HEK293 (cell line): ENCODE data around the gene PABPN1L.

Experiments used
- CTCF ChIA-PET: fragments of 350-600 bp; formaldehyde crosslinking; extraction: SDS; loops from one replicate; lab custom pipeline; 2021; ENCODE audit warnings: antibody characterized with exemption; lab: Yijun Ruan, JAX
- POLR2A ChIA-PET: fragments of 300-600 bp; formaldehyde crosslinking; extraction: SDS; loops from one replicate; lab custom pipeline; 2020; ENCODE audit warnings: antibody characterized with exemption, inconsistent platforms; lab: Yijun Ruan, JAX
- H3K27ac ChIP-seq: fragments of 200-500 bp; sonication (Bioruptor generic); 2 replicates; pipeline ENCODE4 v1.5.1; 2014; ENCODE audit warnings: low read depth, low read length, control low read depth, inconsistent platforms; ENCODE audit errors: extremely low read depth
- H3K36me3 ChIP-seq, 2 experiments: fragments of 200-500 bp in 1 of 2; sonication (Bioruptor generic) in 1 of 2; 1 replicate in 1 of 2; 2 replicates in 1 of 2; pipeline ENCODE4 v1.5.1; 2014 to 2017; ENCODE audit warnings: inconsistent platforms in 2 of 2, low read length in 2 of 2; ENCODE audit not compliant: control insufficient read depth in 2 of 2, insufficient read depth in 1 of 2
- H3K4me1 ChIP-seq: fragments of 200-500 bp; sonication (Bioruptor generic); 2 replicates; pipeline ENCODE4 v1.5.1; 2014; ENCODE audit warnings: mild to moderate bottlenecking, low read length, inconsistent platforms; ENCODE audit not compliant: control insufficient read depth, insufficient read depth
- H3K4me3 ChIP-seq: 2 replicates; pipeline ENCODE4 v1.5.1; 2011; ENCODE audit warnings: low read depth, mild to moderate bottlenecking, control low read depth, low read length, moderate library complexity
- H3K9me3 ChIP-seq: fragments of 200-500 bp; sonication (Bioruptor generic); 2 replicates; pipeline ENCODE4 v1.5.1; 2014; ENCODE audit warnings: low read depth, low read length, inconsistent platforms; ENCODE audit not compliant: control insufficient read depth, insufficient read depth
- REPIN1 ChIP-seq: fragments of 450-650 bp; formaldehyde crosslinking; IDR thresholded peaks from 2 replicates; pipeline ENCODE4 v1.5.1; 2017; ENCODE audit warnings: missing biosample characterization, missing genetic modification characterization, low read depth
- SETDB1 ChIP-seq: IDR thresholded peaks from one replicate; pipeline ENCODE4 v1.6.1; 2017; ENCODE audit warnings: mild to moderate bottlenecking, low read length, moderate library complexity, mixed read lengths; ENCODE audit not compliant: insufficient read length
- SP3 ChIP-seq: fragments of 450-650 bp; formaldehyde crosslinking; IDR thresholded peaks from 2 replicates; pipeline ENCODE4 v1.5.1; 2016; ENCODE audit warnings: missing biosample characterization, missing genetic modification characterization
- SP7 ChIP-seq: fragments of 450-650 bp; formaldehyde crosslinking; IDR thresholded peaks from 2 replicates; pipeline ENCODE4 v1.5.1; 2016; ENCODE audit warnings: missing biosample characterization, missing genetic modification characterization
- ZBTB49 ChIP-seq: fragments of 450-650 bp; formaldehyde crosslinking; IDR thresholded peaks from 2 replicates; pipeline ENCODE4 v1.5.1; 2016; ENCODE audit warnings: missing biosample characterization, missing genetic modification characterization, low read depth
- ZNF10 ChIP-seq: fragments of 450-650 bp; formaldehyde crosslinking; IDR thresholded peaks from 2 replicates; pipeline ENCODE4 v1.5.1; 2017; ENCODE audit warnings: missing biosample characterization, missing genetic modification characterization
- ZNF114 ChIP-seq: fragments of 450-650 bp; formaldehyde crosslinking; IDR thresholded peaks from 2 replicates; pipeline ENCODE4 v1.5.0; 2017; ENCODE audit warnings: missing biosample characterization, missing genetic modification characterization
- ZNF24 ChIP-seq: fragments of 450-650 bp; formaldehyde crosslinking; IDR thresholded peaks from 2 replicates; pipeline ENCODE4 v1.5.1; 2016; ENCODE audit warnings: missing biosample characterization, missing genetic modification characterization
- ZNF366 ChIP-seq: fragments of 450-650 bp; formaldehyde crosslinking; conservative IDR thresholded peaks from 2 replicates; pipeline ENCODE4 v1.5.1; 2016; ENCODE audit warnings: missing biosample characterization, missing genetic modification characterization
- ZNF398 ChIP-seq: fragments of 450-650 bp; formaldehyde crosslinking; IDR thresholded peaks from 2 replicates; pipeline ENCODE4 v1.5.1; 2017; ENCODE audit warnings: missing biosample characterization, missing genetic modification characterization
- ZNF626 ChIP-seq: fragments of 450-650 bp; sonication (Bioruptor Pico); formaldehyde crosslinking; IDR thresholded peaks from 2 replicates; pipeline ENCODE4 v1.5.1; 2018; ENCODE audit warnings: missing biosample characterization, missing genetic modification characterization, inconsistent platforms
- ZNF654 ChIP-seq: fragments of 450-650 bp; formaldehyde crosslinking; IDR thresholded peaks from 2 replicates; pipeline ENCODE4 v1.5.1; 2016; ENCODE audit warnings: low read depth, missing biosample characterization, missing genetic modification characterization
- ZNF664 ChIP-seq: fragments of 450-650 bp; formaldehyde crosslinking; IDR thresholded peaks from 2 replicates; pipeline ENCODE4 v1.5.1; 2016; ENCODE audit warnings: missing biosample characterization, missing genetic modification characterization
- ZNF792 ChIP-seq: fragments of 450-650 bp; formaldehyde crosslinking; IDR thresholded peaks from 2 replicates; pipeline ENCODE4 v1.5.1; 2016; ENCODE audit warnings: missing biosample characterization, missing genetic modification characterization
- ZSCAN23 ChIP-seq: fragments of 450-650 bp; formaldehyde crosslinking; IDR thresholded peaks from 2 replicates; pipeline ENCODE4 v1.5.1; 2016; ENCODE audit warnings: missing biosample characterization, missing genetic modification characterization
- TF ChIP-seq, protein P1 (sequence below): fragments of 450-650 bp; formaldehyde crosslinking; IDR thresholded peaks from 2 replicates; pipeline ENCODE4 v1.5.1; 2017; ENCODE audit warnings: missing biosample characterization, missing genetic modification characterization

PABPN1L gene

GRCh38 chr16:88841521-88842307 is 24.7 kb downstream of the PABPN1L start:
- TF ChIP-seq ZNF664 (tag by site-specific recombination) (no peak), ZNF24 (tag by site-specific recombination) (no peak), ZNF654 (tag by site-specific recombination) (no peak), ZBTB49 (no peak), ZNF626 (tag by site-specific recombination) (no peak), REPIN1 (tag by site-specific recombination) (no peak), ZNF114 (tag by site-specific recombination) (no peak), ZSCAN23 (tag by site-specific recombination) (no peak), ZNF398 (no peak), ZNF792 (tag by site-specific recombination) (no peak), ZNF366 (tag by site-specific recombination) (no peak), ZNF10 (tag by site-specific recombination) (no peak), SETDB1 (no peak), SP3 (tag by site-specific recombination) (no peak), SP7 (no peak)
- ChIA-PET CTCF (no interaction called here), POLR2A (no interaction called here)
- Histone ChIP-seq H3K4me1 (no peaks in the 10 kb centered on the region), H3K9me3 (no peaks in the 10 kb centered on the region), H3K27ac (no peak overlapping the region), H3K4me3 (no peak overlapping the region), H3K36me3 (peaks cover 0 to 13% of the 10 kb centered on the region in 2 experiments; a peak in 1 of 3 replicates)

GRCh38 chr16:88840600-88841215 is 25.8 kb downstream of the PABPN1L start:
- ChIA-PET CTCF (interaction anchor here (0.7 kb wide), 1 partner anchor 35 kb away, joined by 3 read pairs; no protein-coding TSS in a partner anchor), POLR2A (no interaction called here)
- H3K9me3 ChIP-seq = no peaks in the 10 kb centered on the region
- H3K4me3 ChIP-seq = no peak overlapping the region
- TF ChIP-seq, protein P1, sequence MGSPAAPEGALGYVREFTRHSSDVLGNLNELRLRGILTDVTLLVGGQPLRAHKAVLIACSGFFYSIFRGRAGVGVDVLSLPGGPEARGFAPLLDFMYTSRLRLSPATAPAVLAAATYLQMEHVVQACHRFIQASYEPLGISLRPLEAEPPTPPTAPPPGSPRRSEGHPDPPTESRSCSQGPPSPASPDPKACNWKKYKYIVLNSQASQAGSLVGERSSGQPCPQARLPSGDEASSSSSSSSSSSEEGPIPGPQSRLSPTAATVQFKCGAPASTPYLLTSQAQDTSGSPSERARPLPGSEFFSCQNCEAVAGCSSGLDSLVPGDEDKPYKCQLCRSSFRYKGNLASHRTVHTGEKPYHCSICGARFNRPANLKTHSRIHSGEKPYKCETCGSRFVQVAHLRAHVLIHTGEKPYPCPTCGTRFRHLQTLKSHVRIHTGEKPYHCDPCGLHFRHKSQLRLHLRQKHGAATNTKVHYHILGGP (tag by site-specific recombination) = no peak
- H3K36me3 ChIP-seq = peaks cover 0 to 13% of the 10 kb centered on the region in 2 experiments; a peak in 1 of 3 replicates
- H3K4me1 ChIP-seq = no peaks in the 10 kb centered on the region
- H3K27ac ChIP-seq = no peak overlapping the region
